SK-N-SH (cell line): Measurements from ENCODE around the gene NDUFA9. TPM values are rescaled to one million over a fixed set of nuclear protein-coding genes. Genes with fewer than 3 reads are reported as not detected.

Source experiments
- CTCF ChIA-PET: fragments of 300-600, 350-600 bp; formaldehyde crosslinking; extraction: SDS; loops from one replicate; lab custom pipeline; 2021; lab: Yijun Ruan, JAX
- POLR2A ChIA-PET: fragments of 350-600 bp; sonication (Branson Sonifier 250); formaldehyde crosslinking; extraction: SDS; loops from one replicate; lab custom pipeline; 2020; ENCODE audit warnings: antibody characterized with exemption, inconsistent platforms; lab: Yijun Ruan, JAX
- DNase-seq: peaks from one replicate; pipeline ENCODE4 v3.0.0; 2012
- H2AFZ ChIP-seq: fragments of 200-600 bp; sonication (generic); 2 replicates; pipeline ENCODE4 v1.8.1; 2016; ENCODE audit warnings: antibody characterized with exemption, mild to moderate bottlenecking, low read depth
- H3F3A ChIP-seq: fragments of 200-600 bp; sonication (generic); replicated peaks from 2 replicates; pipeline ENCODE3; 2016; ENCODE audit warnings: antibody characterized with exemption, mild to moderate bottlenecking; ENCODE audit not compliant: insufficient read depth
- H3K27ac ChIP-seq, 2 experiments: fragments of 200-500 bp in 1 of 2; fragments of 200-600 bp in 1 of 2; sonication (Bioruptor generic) in 1 of 2; sonication (generic), shearing (Covaris generic) in 1 of 2; 2 replicates each; pipeline versions ENCODE4 v1.5.1 to v1.6.1; 2014 to 2016; ENCODE audit warnings: low read depth in 2 of 2, inconsistent platforms in 1 of 2, low read length in 1 of 2, mild to moderate bottlenecking in 1 of 2, mixed read lengths in 1 of 2
- H3K27me3 ChIP-seq: fragments of 200-600 bp; sonication (generic), shearing (Covaris generic); 2 replicates; pipeline ENCODE4 v1.6.1; 2016; ENCODE audit warnings: mixed run types; ENCODE audit not compliant: insufficient read depth
- H3K36me3 ChIP-seq, 2 experiments: fragments of 200-500 bp in 1 of 2; fragments of 200-600 bp in 1 of 2; sonication (Bioruptor generic) in 1 of 2; sonication (generic) in 1 of 2; replicated peaks in 1 of 2; 2 replicates each; pipeline versions ENCODE3 to v1.5.1; 2014 to 2016; ENCODE audit warnings: low read length in 1 of 2, mild to moderate bottlenecking in 1 of 2; ENCODE audit not compliant: insufficient read depth in 2 of 2, control insufficient read depth in 1 of 2
- H3K4me1 ChIP-seq, 2 experiments: fragments of 200-500 bp in 1 of 2; fragments of 200-600 bp in 1 of 2; sonication (Bioruptor generic) in 1 of 2; sonication (generic), shearing (Covaris generic) in 1 of 2; 2 replicates each; pipeline versions ENCODE4 v1.5.1 to v1.6.1; 2014 to 2016; ENCODE audit warnings: low read depth in 1 of 2, low read length in 1 of 2, mixed run types in 1 of 2; ENCODE audit not compliant: insufficient read depth in 2 of 2, control insufficient read depth in 1 of 2
- H3K4me2 ChIP-seq: fragments of 200-600 bp; sonication (generic), shearing (Covaris generic); 2 replicates; pipeline ENCODE4 v1.6.1; 2017; ENCODE audit warnings: mixed run types
- H3K4me3 ChIP-seq, 2 experiments: fragments of 200-500 bp in 1 of 2; fragments of 200-600 bp in 1 of 2; sonication (Bioruptor generic) in 1 of 2; sonication (generic), shearing (Covaris generic) in 1 of 2; 2 replicates each; pipeline versions ENCODE4 v1.5.1 to v1.8.1; 2014 to 2016; ENCODE audit warnings: low read depth in 2 of 2, inconsistent platforms in 1 of 2, low read length in 1 of 2, mild to moderate bottlenecking in 1 of 2, mixed read lengths in 1 of 2, moderate library complexity in 1 of 2
- H3K79me2 ChIP-seq: fragments of 200-600 bp; sonication (generic); 2 replicates; pipeline ENCODE4 v1.8.1; 2017; ENCODE audit warnings: mild to moderate bottlenecking; ENCODE audit not compliant: insufficient read depth
- H3K9ac ChIP-seq: fragments of 200-600 bp; sonication (generic); 2 replicates; pipeline ENCODE4 v1.6.1; 2017; ENCODE audit warnings: mixed run types
- H3K9me2 ChIP-seq: fragments of 200-600 bp; sonication (generic); 2 replicates; pipeline ENCODE4 v1.6.1; 2017; ENCODE audit warnings: mixed run types
- H3K9me3 ChIP-seq: fragments of 200-600 bp; sonication (generic); 2 replicates; pipeline ENCODE4 v1.6.1; 2017; ENCODE audit warnings: mixed run types, mild to moderate bottlenecking, moderate library complexity
- H4K20me1 ChIP-seq: fragments of 200-600 bp; sonication (generic); 2 replicates; pipeline ENCODE4 v1.6.1; 2017; ENCODE audit warnings: mild to moderate bottlenecking, mixed run types; ENCODE audit not compliant: insufficient read depth
- CTCF ChIP-seq: fragments of 200-600 bp; sonication (generic); IDR thresholded peaks from 2 replicates; pipeline ENCODE4 v1.6.1; 2017; ENCODE audit warnings: antibody characterized with exemption, mild to moderate bottlenecking, moderate library complexity
- ELF1 ChIP-seq: IDR thresholded peaks from 2 replicates; pipeline ENCODE4 v1.4.0; 2012
- EZH2phosphoT487 ChIP-seq: fragments of 200-600 bp; sonication (generic); IDR thresholded peaks from 2 replicates; pipeline ENCODE4 v1.6.1; 2017; ENCODE audit warnings: low read depth, mixed run types, mild to moderate bottlenecking, antibody characterized with exemption, moderate library complexity, borderline replicate concordance
- FOXM1 ChIP-seq: IDR thresholded peaks from 2 replicates; pipeline ENCODE4 v1.4.0; 2012; ENCODE audit warnings: low read depth, mild to moderate bottlenecking
- GABPA ChIP-seq: IDR thresholded peaks from 2 replicates; pipeline ENCODE4 v1.4.0; 2012; ENCODE audit warnings: low read depth, mild to moderate bottlenecking
- GATA2 ChIP-seq: sonication (generic); formaldehyde crosslinking; IDR thresholded peaks from 2 replicates; pipeline ENCODE4 v1.5.0; 2020; ENCODE audit warnings: mild to moderate bottlenecking, missing genetic modification reagents
- IRF3 ChIP-seq: fragments of 150-350 bp; IDR thresholded peaks from 2 replicates; pipeline ENCODE4 v1.6.1; 2016; ENCODE audit warnings: mild to moderate bottlenecking, low read depth, low read length
- MEF2A ChIP-seq: IDR thresholded peaks from 2 replicates; pipeline ENCODE4 v1.4.0; 2012; ENCODE audit warnings: low read depth, borderline replicate concordance
- POLR2AphosphoS5 ChIP-seq: IDR thresholded peaks from 2 replicates; pipeline ENCODE4 v1.6.1; 2012; ENCODE audit warnings: low read depth, low read length
- RCOR1 ChIP-seq: fragments of 150-350 bp; IDR thresholded peaks from 2 replicates; pipeline ENCODE4 v1.6.1; 2017; ENCODE audit warnings: antibody characterized with exemption, low read length
- RFX5 ChIP-seq: IDR thresholded peaks from 2 replicates; pipeline ENCODE4 v1.6.1; 2012; ENCODE audit warnings: mild to moderate bottlenecking, improper control_type of control experiment, low read length
- SMC3 ChIP-seq: IDR thresholded peaks from 2 replicates; pipeline ENCODE4 v1.6.1; 2012; ENCODE audit warnings: low read depth, low read length, improper control_type of control experiment
- ZBTB33 ChIP-seq: IDR thresholded peaks from 2 replicates; pipeline ENCODE4 v1.4.0; 2012; ENCODE audit warnings: low read depth, borderline replicate concordance
- WGBS: methylation state at CpG from one replicate; pipeline ENCODE4 v1.1.6; 2017; ENCODE audit warnings: low lambda C conversion rate; 5-methylcytosine and 5-hydroxymethylcytosine counted together
- polyA plus RNA-seq, 3 experiments: library from polyadenylated mRNA; depleted of rRNA; stranded (reverse); fragments of >200 nt; gene quantifications; 2 replicates each; pipeline ENCODE4 v1.2.3, GENCODE V29; 2012

Gene NDUFA9
- polyA plus RNA-seq, 1 of the 3 experiments (the other 2 are of a cell fraction) = 53.0 TPM

- TF ChIP-seq ZBTB33 (no peak), SMC3 (no peak)
Observed at GRCh38 chr12:4685317-4685716, 36.4 kb downstream of the NDUFA9 start (continued).

GRCh38 chr12:4690760-4691159 is 41.8 kb downstream of the NDUFA9 start:
- H3K36me3 ChIP-seq = peaks cover 7 to 23% of the 10 kb centered on the region in 2 experiments
- no peak overlapping the region for H2AFZ ChIP-seq
- H3K9me3 ChIP-seq = no peaks in the 10 kb centered on the region
- no peak overlapping the region for H3K4me3 ChIP-seq
- H3F3A ChIP-seq = peaks cover 3% of the 10 kb centered on the region
- no peaks in the 10 kb centered on the region for H3K9me2 ChIP-seq
- DNase-seq = no peak
- WGBS = 95% methylated on average over 5 of the region's 5 CpGs
- no peaks in the 10 kb centered on the region for H3K79me2 ChIP-seq
- H3K9ac ChIP-seq = no peak overlapping the region
- no peaks in the 10 kb centered on the region for H4K20me1 ChIP-seq
- CTCF ChIA-PET = no interaction called here
- H3K4me2 ChIP-seq = no peak overlapping the region
- no peak overlapping the region for H3K27ac ChIP-seq
- no peaks in the 10 kb centered on the region for H3K4me1 ChIP-seq
- POLR2A ChIA-PET = no interaction called here
- no peak for TF ChIP-seq CTCF
- TF ChIP-seq FOXM1 = no peak
- TF ChIP-seq GATA2 (CRISPR knock-in tag) = no peak
- no peak for TF ChIP-seq POLR2AphosphoS5
- TF ChIP-seq RFX5 = no peak
- TF ChIP-seq EZH2phosphoT487 = no peak
- no peak for TF ChIP-seq MEF2A
- no peak for TF ChIP-seq RCOR1
- TF ChIP-seq IRF3 = no peak
- TF ChIP-seq ELF1 = no peak
- no peak for TF ChIP-seq GABPA
- no peaks in the 10 kb centered on the region for H3K27me3 ChIP-seq

Other genes starting within 250 kb of the NDUFA9 start
- not detected in 2 replicates for gene FGF6, start 203.3 kb upstream of the NDUFA9 start, polyA plus RNA-seq (2012; rRNA removed)
- gene RAD51AP1, start 110.2 kb upstream of the NDUFA9 start, polyA plus RNA-seq (2012; rRNA removed) = 6.0 and 7.1 TPM in 2 replicates
- gene DYRK4, start 86.9 kb upstream of the NDUFA9 start, polyA plus RNA-seq (2012; rRNA removed) = 38.6 and 42.7 TPM in 2 replicates
- 0.12 and 0.24 TPM in 2 replicates for gene AKAP3, start 63 bp upstream of the NDUFA9 start, polyA plus RNA-seq (2012; rRNA removed)
- gene GALNT8, start 71.3 kb downstream of the NDUFA9 start, polyA plus RNA-seq (2012; rRNA removed) = not detected in 2 replicates